BLaER1 (cell line): Measurements from ENCODE around the gene RMDN3.
A peak's percentile ranks its signal among the peaks of the same experiment; 100 is the strongest.

Experiments used
- H3K27ac ChIP-seq: shearing (Covaris generic); formaldehyde crosslinking; 2 replicates; pipeline ENCODE4 v1.8.1; 2022
- H3K27me3 ChIP-seq: shearing (Covaris generic); formaldehyde crosslinking; 2 replicates; pipeline ENCODE4 v1.8.1; 2022
- H3K36me3 ChIP-seq: shearing (Covaris generic); formaldehyde crosslinking; 2 replicates; pipeline ENCODE4 v1.8.1; 2022
- H3K4me1 ChIP-seq: shearing (Covaris generic); formaldehyde crosslinking; 2 replicates; pipeline ENCODE4 v1.8.1; 2022
- H3K4me2 ChIP-seq: shearing (Covaris generic); formaldehyde crosslinking; 2 replicates; pipeline ENCODE4 v1.8.1; 2022
- H3K4me3 ChIP-seq: shearing (Covaris generic); formaldehyde crosslinking; 2 replicates; pipeline ENCODE4 v1.8.1; 2022
- H3K9ac ChIP-seq: shearing (Covaris generic); formaldehyde crosslinking; 2 replicates; pipeline ENCODE4 v1.8.1; 2022
- H3K9me3 ChIP-seq: shearing (Covaris generic); formaldehyde crosslinking; 2 replicates; pipeline ENCODE4 v1.8.1; 2022
- H4K20me1 ChIP-seq: shearing (Covaris generic); formaldehyde crosslinking; 2 replicates; pipeline ENCODE4 v1.8.1; 2022
- Cebpa-rat ChIP-seq: shearing (Covaris generic); IDR thresholded peaks from 2 replicates; pipeline ENCODE4 v1.8.1; 2022

RMDN3 gene

DNA sequence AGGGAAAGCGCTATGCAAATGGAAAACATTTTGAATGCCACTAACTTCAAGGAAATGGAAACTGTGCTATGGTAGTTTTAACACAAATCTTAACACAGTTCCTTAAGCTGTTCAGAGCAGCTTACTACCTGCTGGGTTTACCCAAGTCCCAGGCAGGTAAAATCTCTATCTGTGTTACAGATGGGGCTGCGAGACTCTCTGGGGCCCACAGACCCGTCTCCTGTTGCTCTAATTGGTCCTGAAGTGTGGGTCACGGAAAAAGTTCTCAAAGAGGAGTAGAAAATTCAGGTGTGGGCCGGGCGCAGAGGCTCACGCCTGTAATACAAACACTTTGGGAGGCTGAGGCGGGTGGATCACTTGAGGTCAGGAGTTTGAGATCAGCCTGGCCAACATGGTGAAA is 34.9 kb upstream of the RMDN3 start:
- H3K9me3 ChIP-seq = no peaks in the 10 kb centered on the region
- H3K36me3 ChIP-seq = peaks cover 25% of the 10 kb centered on the region; the same call in 1 of the 2 replicates
- no peak for TF ChIP-seq Cebpa-rat
- no peak overlapping the region for H3K27ac ChIP-seq
- peaks cover 39% of the 10 kb centered on the region for H3K4me1 ChIP-seq
- H3K4me2 ChIP-seq = no peak overlapping the region
- H3K4me3 ChIP-seq = no peak overlapping the region
- H4K20me1 ChIP-seq = peaks cover 42% of the 10 kb centered on the region
- no peaks in the 10 kb centered on the region for H3K27me3 ChIP-seq
- no peak overlapping the region for H3K9ac ChIP-seq

GRCh38 chr15:40789119-40789518 is 34.1 kb upstream of the RMDN3 start:
- Histone ChIP-seq H3K27ac (0 out of 2 replicates have a peak overlapping the region, but pooled peaks have one; percentile 31), H3K4me1 (peaks cover 37% of the 10 kb centered on the region)

DNA sequence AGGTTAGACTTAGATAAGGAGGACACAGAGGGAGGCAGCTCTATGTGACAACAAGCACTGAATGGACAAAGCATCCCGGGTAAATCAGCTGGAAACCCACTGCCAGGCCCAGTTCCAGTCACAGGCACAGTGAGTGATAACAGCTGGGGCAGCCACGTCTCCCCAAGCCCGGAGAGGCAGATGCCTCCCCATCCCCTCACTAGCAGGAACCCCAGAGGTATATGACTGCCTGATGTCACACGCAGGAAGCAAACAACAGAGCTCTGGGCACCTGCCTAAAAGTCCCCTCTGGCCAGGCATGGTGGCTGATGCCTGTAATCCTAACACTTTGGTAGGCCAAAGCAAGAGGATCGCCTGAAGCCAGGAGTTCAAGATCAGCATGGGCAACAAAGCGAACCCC is 32.9 kb upstream of the RMDN3 start:
- H3K9me3 ChIP-seq = no peaks in the 10 kb centered on the region
- no peak overlapping the region for H3K27ac ChIP-seq
- H4K20me1 ChIP-seq = peaks cover 52% of the 10 kb centered on the region
- no peak for TF ChIP-seq Cebpa-rat
- H3K4me3 ChIP-seq = no peak overlapping the region
- no peaks in the 10 kb centered on the region for H3K27me3 ChIP-seq
- H3K9ac ChIP-seq = no peak overlapping the region; the same call in 1 of the 2 replicates
- peaks cover 37% of the 10 kb centered on the region for H3K4me1 ChIP-seq
- H3K4me2 ChIP-seq = peak overlapping the region; percentile 75
- peaks cover 24% of the 10 kb centered on the region; the same call in 1 of the 2 replicates for H3K36me3 ChIP-seq

More at GRCh38 chr15:40789119-40789518, 34.1 kb upstream of the RMDN3 start:
- H3K4me2 ChIP-seq = peak overlapping the region; percentile 39
- peaks cover 46% of the 10 kb centered on the region for H4K20me1 ChIP-seq
- H3K9me3 ChIP-seq = no peaks in the 10 kb centered on the region
- H3K27me3 ChIP-seq = no peaks in the 10 kb centered on the region
- peaks cover 30% of the 10 kb centered on the region for H3K36me3 ChIP-seq
- H3K4me3 ChIP-seq = no peak overlapping the region
- peak overlapping the region; percentile 28; the same call in 1 of the 2 replicates for H3K9ac ChIP-seq
- TF ChIP-seq Cebpa-rat = no peak

GRCh38 chr15:40787344-40787841 is 32.3 kb upstream of the RMDN3 start:
- Histone ChIP-seq H3K36me3 (peaks cover 21% of the 10 kb centered on the region; the same call in 1 of the 2 replicates), H3K9me3 (no peaks in the 10 kb centered on the region), H3K4me3 (no peak overlapping the region), H3K27ac (0 out of 2 replicates have a peak overlapping the region, but pooled peaks have one; percentile 20), H3K4me2 (peak overlapping the region; percentile 75), H3K27me3 (no peaks in the 10 kb centered on the region), H3K4me1 (peaks cover 37% of the 10 kb centered on the region), H4K20me1 (peaks cover 56% of the 10 kb centered on the region), H3K9ac (0 out of 2 replicates have a peak overlapping the region, but pooled peaks have one; percentile 6)
- 0 out of 2 replicates have a peak, but pooled peaks have one; percentile 33 for TF ChIP-seq Cebpa-rat

- Histone ChIP-seq H3K4me2 (no peak overlapping the region), H3K9me3 (no peaks in the 10 kb centered on the region), H3K9ac (no peak overlapping the region), H3K36me3 (peaks cover 10% of the 10 kb centered on the region; the same call in 1 of the 2 replicates), H3K4me1 (peaks cover 37% of the 10 kb centered on the region), H4K20me1 (peaks cover 62% of the 10 kb centered on the region), H3K27ac (no peak overlapping the region), H3K4me3 (no peak overlapping the region), H3K27me3 (no peaks in the 10 kb centered on the region)
- TF ChIP-seq Cebpa-rat = no peak
Measured at GRCh38 chr15:40785814-40786213, 30.8 kb upstream of the RMDN3 start.

GRCh38 chr15:40785164-40785563 is 30.1 kb upstream of the RMDN3 start:
- Histone ChIP-seq H3K9ac (no peak overlapping the region), H3K27me3 (no peaks in the 10 kb centered on the region), H3K36me3 (peaks cover 6% of the 10 kb centered on the region), H4K20me1 (peaks cover 62% of the 10 kb centered on the region), H3K4me3 (no peak overlapping the region), H3K9me3 (no peaks in the 10 kb centered on the region), H3K27ac (no peak overlapping the region), H3K4me1 (peaks cover 37% of the 10 kb centered on the region), H3K4me2 (no peak overlapping the region)
- no peak for TF ChIP-seq Cebpa-rat

- H3K4me2 ChIP-seq = no peak overlapping the region
- peaks cover 17% of the 10 kb centered on the region for H3K4me1 ChIP-seq
- H3K36me3 ChIP-seq = peaks cover 31% of the 10 kb centered on the region
- no peak overlapping the region for H3K9ac ChIP-seq
- H3K9me3 ChIP-seq = no peaks in the 10 kb centered on the region
- peaks cover 47% of the 10 kb centered on the region for H4K20me1 ChIP-seq
- no peak for TF ChIP-seq Cebpa-rat
- H3K27ac ChIP-seq = no peak overlapping the region
- H3K27me3 ChIP-seq = no peaks in the 10 kb centered on the region
- H3K4me3 ChIP-seq = no peak overlapping the region
Measured at GRCh38 chr15:40782609-40783227, 27.7 kb upstream of the RMDN3 start.

- H3K9me3 ChIP-seq = no peaks in the 10 kb centered on the region
- no peak for TF ChIP-seq Cebpa-rat
- no peak overlapping the region for H3K27ac ChIP-seq
- peak overlapping the region; percentile 17; the same call in 1 of the 2 replicates for H3K4me2 ChIP-seq
- peaks cover 11% of the 10 kb centered on the region; the same call in 1 of the 2 replicates for H4K20me1 ChIP-seq
- H3K4me3 ChIP-seq = no peak overlapping the region
- H3K9ac ChIP-seq = no peak overlapping the region
- peaks cover 46% of the 10 kb centered on the region for H3K4me1 ChIP-seq
- peaks cover 73% of the 10 kb centered on the region for H3K36me3 ChIP-seq
- no peaks in the 10 kb centered on the region for H3K27me3 ChIP-seq
Measured at GRCh38 chr15:40776537-40777141, 21.6 kb upstream of the RMDN3 start.

GRCh38 chr15:40775740-40776536 is 20.9 kb upstream of the RMDN3 start:
- TF ChIP-seq Cebpa-rat = no peak
- H3K27me3 ChIP-seq = no peaks in the 10 kb centered on the region
- no peak overlapping the region for H3K4me3 ChIP-seq
- H3K27ac ChIP-seq = peak overlapping the region; percentile 30; the same call in 1 of the 2 replicates
- H3K9me3 ChIP-seq = no peaks in the 10 kb centered on the region
- H3K4me2 ChIP-seq = peak overlapping the region; percentile 51
- peaks cover 18% of the 10 kb centered on the region; the same call in 1 of the 2 replicates for H4K20me1 ChIP-seq
- H3K4me1 ChIP-seq = peaks cover 53% of the 10 kb centered on the region
- peak overlapping the region; percentile 10; the same call in 1 of the 2 replicates for H3K9ac ChIP-seq
- peaks cover 73% of the 10 kb centered on the region for H3K36me3 ChIP-seq
